Spleen (tissue), 7 donors: ENCODE results near the gene TBL1X.

ENCODE experiments used
- POLR2A ChIP-seq, 3 donors: fragments of 450-650 bp; IDR thresholded peaks; one replicate each; pipeline ENCODE4 v1.5.1; 2017; ENCODE audit warnings: antibody characterized with exemption in 3 of 3, mild to moderate bottlenecking in 1 of 3
- POLR2AphosphoS5 ChIP-seq, 3 donors: sonication (generic); formaldehyde crosslinking; IDR thresholded peaks; one replicate each; pipeline ENCODE4 v1.5.1; 2017; ENCODE audit warnings: antibody characterized with exemption in 3 of 3
- TF ChIP-seq, protein P1 (sequence below), 11 experiments: fragments of 200-600 bp in 7 of 11; fragments of 450-650 bp in 4 of 11; sonication (generic) in 4 of 11; IDR thresholded peaks in 8 of 11; conservative IDR thresholded peaks in 3 of 11; 1 replicate in 7 of 11; 2 replicates in 4 of 11; pipeline versions ENCODE4 v1.4.0 to v1.8.0; 2016 to 2021; ENCODE audit warnings: antibody characterized with exemption in 11 of 11, inconsistent platforms in 4 of 11, mild to moderate bottlenecking in 1 of 11
- donor health status: DM: no; HTN: no; CAD: no; lungs with moderate emphysema.
- donor health status: DM: no; HTN: no; CAD: no.
- donor health status: DM: no; HTN: no; CAD: no.

DNA sequence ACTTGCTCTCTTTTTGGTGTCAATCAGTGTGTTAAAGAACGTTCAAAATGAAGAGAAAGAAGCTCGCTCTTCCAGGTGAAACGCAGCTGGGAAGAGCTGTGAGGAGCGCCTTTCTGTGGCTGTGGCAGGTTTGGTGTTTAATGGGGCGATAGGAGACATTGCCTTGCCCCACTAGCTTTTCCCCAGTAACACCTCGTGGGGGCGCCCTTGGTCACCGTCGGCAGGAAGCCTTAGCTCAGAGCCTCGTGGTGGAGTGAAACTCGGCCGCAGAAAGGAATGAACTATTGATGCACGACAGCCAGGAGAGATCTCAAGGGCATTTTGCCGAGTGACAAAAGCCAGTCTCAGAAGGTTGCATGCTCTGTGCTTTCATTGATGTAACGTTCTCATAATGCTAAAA lies 235.7 kb downstream of the TBL1X start:
- TF ChIP-seq, protein P1, sequence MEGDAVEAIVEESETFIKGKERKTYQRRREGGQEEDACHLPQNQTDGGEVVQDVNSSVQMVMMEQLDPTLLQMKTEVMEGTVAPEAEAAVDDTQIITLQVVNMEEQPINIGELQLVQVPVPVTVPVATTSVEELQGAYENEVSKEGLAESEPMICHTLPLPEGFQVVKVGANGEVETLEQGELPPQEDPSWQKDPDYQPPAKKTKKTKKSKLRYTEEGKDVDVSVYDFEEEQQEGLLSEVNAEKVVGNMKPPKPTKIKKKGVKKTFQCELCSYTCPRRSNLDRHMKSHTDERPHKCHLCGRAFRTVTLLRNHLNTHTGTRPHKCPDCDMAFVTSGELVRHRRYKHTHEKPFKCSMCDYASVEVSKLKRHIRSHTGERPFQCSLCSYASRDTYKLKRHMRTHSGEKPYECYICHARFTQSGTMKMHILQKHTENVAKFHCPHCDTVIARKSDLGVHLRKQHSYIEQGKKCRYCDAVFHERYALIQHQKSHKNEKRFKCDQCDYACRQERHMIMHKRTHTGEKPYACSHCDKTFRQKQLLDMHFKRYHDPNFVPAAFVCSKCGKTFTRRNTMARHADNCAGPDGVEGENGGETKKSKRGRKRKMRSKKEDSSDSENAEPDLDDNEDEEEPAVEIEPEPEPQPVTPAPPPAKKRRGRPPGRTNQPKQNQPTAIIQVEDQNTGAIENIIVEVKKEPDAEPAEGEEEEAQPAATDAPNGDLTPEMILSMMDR (IDR thresholded peaks at IDR 0.05 in 8 of 11, conservative IDR thresholded peaks at IDR 0.05 in 3 of 11): no peak
- TF ChIP-seq POLR2A (IDR thresholded peaks at IDR 0.05) (no peak), POLR2AphosphoS5 (IDR thresholded peaks at IDR 0.05) (no peak)
